Measurements from ENCODE around the gene DLGAP4. TPM values are rescaled to one million over a fixed set of nuclear protein-coding genes. Genes with fewer than 3 reads are reported as not detected.
A peak's percentile ranks its signal among the peaks of the same experiment; 100 is the strongest.

DLGAP4 gene
- total and polyA plus RNA-seq, 2 of the 13 experiments (the other 11 are each of a cell fraction or from before 2014, with no cell fraction given): 15.2 to 26.7 TPM

GRCh38 chr20:36462440-36463211, 156.5 kb downstream of the DLGAP4 start (continued):
- TF ChIP-seq IKZF4 (CRISPR knock-in tag; IDR thresholded peaks at IDR 0.05; ENCODE audit: borderline replicate concordance, low read depth, not compliant biosample characterization) (peak; percentile 50), ZNF24 (IDR thresholded peaks at IDR 0.05) (no peak), SAP130 (CRISPR knock-in tag; IDR thresholded peaks at IDR 0.05; ENCODE audit: low read depth) (no peak), CHCHD3 (CRISPR knock-in tag; IDR thresholded peaks at IDR 0.05) (0 out of 2 replicates have a peak, but pooled peaks have one; percentile 25), ZNF225 (CRISPR knock-in tag; IDR thresholded peaks at IDR 0.05) (no peak), AKAP8 (CRISPR knock-in tag; IDR thresholded peaks at IDR 0.05) (no peak), EHMT2 (IDR thresholded peaks at IDR 0.05; ENCODE audit: borderline replicate concordance, low read depth, low read length) (no peak), ZNF138 (CRISPR knock-in tag; IDR thresholded peaks at IDR 0.05; ENCODE audit: low read depth) (0 out of 2 replicates have a peak, but pooled peaks have one; percentile 88), TARDBP (CRISPR knock-in tag; IDR thresholded peaks at IDR 0.05) (0 out of 2 replicates have a peak, but pooled peaks have one; percentile 15), ZNF704 (CRISPR knock-in tag; IDR thresholded peaks at IDR 0.05; ENCODE audit: borderline replicate concordance) (0 out of 2 replicates have a peak, but pooled peaks have one; percentile 1), SP5 (CRISPR knock-in tag; IDR thresholded peaks at IDR 0.05; ENCODE audit: borderline replicate concordance, low read depth) (no peak), ZNF784 (CRISPR knock-in tag; IDR thresholded peaks at IDR 0.05; ENCODE audit: borderline replicate concordance) (peak; percentile 24; the same call in 1 of the 2 replicates), ZNF451 (CRISPR knock-in tag; IDR thresholded peaks at IDR 0.05) (no peak), POLR2A (IDR thresholded peaks at IDR 0.05; ENCODE audit: insufficient read depth in 1 of 2, low read depth in 2 of 2, low read length in 2 of 2) (no peak), SALL2 (CRISPR knock-in tag; IDR thresholded peaks at IDR 0.05) (0 out of 2 replicates have a peak, but pooled peaks have one; percentile 24), CSRNP2 (CRISPR knock-in tag; conservative IDR thresholded peaks at IDR 0.05; ENCODE audit: low read depth) (no peak), UBTF (CRISPR knock-in tag; IDR thresholded peaks at IDR 0.05) (peak; percentile 65; the same call in 1 of the 2 replicates), ARNT (IDR thresholded peaks at IDR 0.05) (no peak), HIC2 (CRISPR knock-in tag; IDR thresholded peaks at IDR 0.05; ENCODE audit: low read depth) (peak; percentile 83), ATF7-NPFF (CRISPR knock-in tag; IDR thresholded peaks at IDR 0.05; ENCODE audit: low read depth) (peak; percentile 59; the same call in 1 of the 2 replicates), GTF3A (CRISPR knock-in tag; conservative IDR thresholded peaks at IDR 0.05) (no peak), ZNF768 (CRISPR knock-in tag; IDR thresholded peaks at IDR 0.05) (0 out of 2 replicates have a peak, but pooled peaks have one; percentile 6)

Data from HepG2 (cell line).